ENCODE measurements around the gene ACTR1A. TPM values are rescaled to one million over a fixed set of nuclear protein-coding genes. Genes with fewer than 3 reads are reported as not detected.
A peak's percentile ranks its signal among the peaks of the same experiment; 100 is the strongest.

The ACTR1A gene
- total RNA-seq, 1 donor from 2014 or later = 60.9 TPM

- H3K9me3 Mint-ChIP-seq = no peaks in the 10 kb centered on the region
- H3K27ac Mint-ChIP-seq = peak overlapping the region; percentile 97
- H3K27me3 Mint-ChIP-seq = no peaks in the 10 kb centered on the region
- intact Hi-C loops (cut with micrococcal nuclease) = loop anchor here (1.0 to 5.0 kb wide), 4 partner anchors 18 to 298 kb away; partner anchors contain the start of genes ACTR1A, CUEDC2 and NOLC1
- peaks cover 29% of the 10 kb centered on the region for H3K4me1 Mint-ChIP-seq
- peak; percentile 97 for DNase-seq
- peaks cover 25% of the 10 kb centered on the region for H3K36me3 Mint-ChIP-seq (ENCODE audit: low read depth)
- peak overlapping the region; percentile 98 for H3K4me3 Mint-ChIP-seq
These were observed 52.0 kb downstream of the ACTR1A start for GRCh38 chr10:102450374-102451104.

GRCh38 chr10:102450124-102450373 is 52.5 kb downstream of the ACTR1A start:
- no peaks in the 10 kb centered on the region for H3K27me3 Mint-ChIP-seq
- intact Hi-C loops (cut with micrococcal nuclease) = loop anchor here (1.0 to 5.0 kb wide), 4 partner anchors 18 to 298 kb away; partner anchors contain the start of genes ACTR1A, CUEDC2 and NOLC1
- H3K27ac Mint-ChIP-seq = peak overlapping the region; percentile 97
- peaks cover 22% of the 10 kb centered on the region for H3K36me3 Mint-ChIP-seq (ENCODE audit: low read depth)
- H3K4me1 Mint-ChIP-seq = peaks cover 29% of the 10 kb centered on the region
- no peaks in the 10 kb centered on the region for H3K9me3 Mint-ChIP-seq
- no peak for DNase-seq
- peak overlapping the region; percentile 98 for H3K4me3 Mint-ChIP-seq

GRCh38 chr10:102449321-102450123 is 53.0 kb downstream of the ACTR1A start:
- Mint-ChIP-seq H3K4me3 (peak overlapping the region; percentile 98), H3K9me3 (no peaks in the 10 kb centered on the region), H3K27ac (peak overlapping the region; percentile 97), H3K4me1 (peaks cover 29% of the 10 kb centered on the region), H3K27me3 (no peaks in the 10 kb centered on the region), H3K36me3 (ENCODE audit: low read depth) (peaks cover 23% of the 10 kb centered on the region)
- peak; percentile 96 for DNase-seq
- intact Hi-C loops (cut with micrococcal nuclease) = loop anchor here (1.0 to 5.0 kb wide), 7 partner anchors 12 to 297 kb away; partner anchors contain the start of genes ACTR1A, CUEDC2 and NOLC1

GRCh38 chr10:102444851-102445250 is 57.7 kb downstream of the ACTR1A start:
- peaks cover 16% of the 10 kb centered on the region for H3K4me1 Mint-ChIP-seq

GRCh38 chr10:102438374-102438773 is 64.1 kb downstream of the ACTR1A start:
- H3K27me3 Mint-ChIP-seq = no peaks in the 10 kb centered on the region
- H3K4me1 Mint-ChIP-seq = peaks cover 39% of the 10 kb centered on the region
- intact Hi-C loops (cut with micrococcal nuclease) = loop anchor here (10.0 kb wide), 1 partner anchor 206 kb away; the partner anchor contains the start of gene TRIM8
- no peaks in the 10 kb centered on the region for H3K9me3 Mint-ChIP-seq
- no peak overlapping the region for H3K27ac Mint-ChIP-seq
- DNase-seq = no peak
- H3K4me3 Mint-ChIP-seq = peak overlapping the region; percentile 94
- H3K36me3 Mint-ChIP-seq (ENCODE audit: low read depth) = peaks cover 21% of the 10 kb centered on the region

More at GRCh38 chr10:102444851-102445250, 57.7 kb downstream of the ACTR1A start:
- intact Hi-C loops (cut with micrococcal nuclease) = no loop called here
- H3K9me3 Mint-ChIP-seq = no peaks in the 10 kb centered on the region
- no peaks in the 10 kb centered on the region for H3K27me3 Mint-ChIP-seq
- H3K36me3 Mint-ChIP-seq (ENCODE audit: low read depth) = peaks cover 8% of the 10 kb centered on the region
- DNase-seq = no peak
- H3K4me3 Mint-ChIP-seq = no peak overlapping the region
- no peak overlapping the region for H3K27ac Mint-ChIP-seq

- no peak for DNase-seq
- Mint-ChIP-seq H3K4me3 (peak overlapping the region; percentile 94), H3K9me3 (no peaks in the 10 kb centered on the region), H3K27ac (peak overlapping the region; percentile 53), H3K36me3 (ENCODE audit: low read depth) (peaks cover 21% of the 10 kb centered on the region), H3K27me3 (no peaks in the 10 kb centered on the region), H3K4me1 (peaks cover 46% of the 10 kb centered on the region)
- intact Hi-C loops (cut with micrococcal nuclease) = loop anchor here (10.0 kb wide), 1 partner anchor 207 kb away; the partner anchor contains the start of gene TRIM8
These were observed 65.0 kb downstream of the ACTR1A start for GRCh38 chr10:102437515-102437914.

- H3K4me3 Mint-ChIP-seq = peak overlapping the region; percentile 94
- no peaks in the 10 kb centered on the region for H3K9me3 Mint-ChIP-seq
- intact Hi-C loops (cut with micrococcal nuclease) = loop anchor here (1.0 to 10.0 kb wide), 2 partner anchors 13 to 208 kb away; partner anchors contain the start of gene TRIM8
- DNase-seq = no peak
- H3K36me3 Mint-ChIP-seq (ENCODE audit: low read depth) = peaks cover 19% of the 10 kb centered on the region
- peak overlapping the region; percentile 91 for H3K27ac Mint-ChIP-seq
- peaks cover 52% of the 10 kb centered on the region for H3K4me1 Mint-ChIP-seq
- H3K27me3 Mint-ChIP-seq = no peaks in the 10 kb centered on the region
These were observed 66.2 kb downstream of the ACTR1A start for GRCh38 chr10:102436312-102436711.

- no peaks in the 10 kb centered on the region for H3K27me3 Mint-ChIP-seq
- DNase-seq = peak; percentile 89
- peak overlapping the region; percentile 91 for H3K27ac Mint-ChIP-seq
- intact Hi-C loops (cut with micrococcal nuclease) = loop anchor here (1.0 to 10.0 kb wide), 4 partner anchors 14 to 209 kb away; partner anchors contain the start of gene TRIM8
- H3K9me3 Mint-ChIP-seq = no peaks in the 10 kb centered on the region
- H3K36me3 Mint-ChIP-seq (ENCODE audit: low read depth) = peaks cover 19% of the 10 kb centered on the region
- peak overlapping the region; percentile 94 for H3K4me3 Mint-ChIP-seq
- H3K4me1 Mint-ChIP-seq = peaks cover 51% of the 10 kb centered on the region
These were observed 66.8 kb downstream of the ACTR1A start for GRCh38 chr10:102435529-102436233.

- Mint-ChIP-seq H3K4me3 (peak overlapping the region; percentile 94), H3K27ac (peak overlapping the region; percentile 91), H3K9me3 (no peaks in the 10 kb centered on the region), H3K4me1 (peaks cover 53% of the 10 kb centered on the region), H3K27me3 (no peaks in the 10 kb centered on the region), H3K36me3 (ENCODE audit: low read depth) (peaks cover 19% of the 10 kb centered on the region)
- intact Hi-C loops (cut with micrococcal nuclease) = loop anchor here (1.0 to 10.0 kb wide), 3 partner anchors 41 to 210 kb away; partner anchors contain the start of gene TRIM8
- DNase-seq = no peak
These were observed 67.4 kb downstream of the ACTR1A start for GRCh38 chr10:102435133-102435497.

GRCh38 chr10:102434394-102435132 is 67.9 kb downstream of the ACTR1A start:
- Mint-ChIP-seq H3K27me3 (no peaks in the 10 kb centered on the region), H3K36me3 (ENCODE audit: low read depth) (peaks cover 19% of the 10 kb centered on the region), H3K9me3 (no peaks in the 10 kb centered on the region), H3K4me3 (peak overlapping the region; percentile 94), H3K4me1 (peaks cover 53% of the 10 kb centered on the region), H3K27ac (peak overlapping the region; percentile 91)
- intact Hi-C loops (cut with micrococcal nuclease) = loop anchor here (1.0 to 10.0 kb wide), 3 partner anchors 40 to 210 kb away; partner anchors contain the start of gene TRIM8
- DNase-seq = no peak

- H3K9me3 Mint-ChIP-seq = no peaks in the 10 kb centered on the region
- peaks cover 18% of the 10 kb centered on the region for H3K36me3 Mint-ChIP-seq (ENCODE audit: low read depth)
- intact Hi-C loops (cut with micrococcal nuclease) = loop anchor here (2.0 to 10.0 kb wide), 2 partner anchors 45 to 211 kb away; partner anchors contain the start of gene TRIM8
- peaks cover 53% of the 10 kb centered on the region for H3K4me1 Mint-ChIP-seq
- peak overlapping the region; percentile 85 for H3K4me3 Mint-ChIP-seq
- H3K27ac Mint-ChIP-seq = peak overlapping the region; percentile 81
- DNase-seq = no peak
- no peaks in the 10 kb centered on the region for H3K27me3 Mint-ChIP-seq
These were observed 68.9 kb downstream of the ACTR1A start for GRCh38 chr10:102433619-102434046.

- Mint-ChIP-seq H3K4me1 (peaks cover 48% of the 10 kb centered on the region), H3K36me3 (ENCODE audit: low read depth) (peaks cover 12% of the 10 kb centered on the region), H3K27ac (peak within 1 kb of the TSS; percentile 81), H3K27me3 (no peaks in the 10 kb centered on the region), H3K9me3 (no peaks in the 10 kb centered on the region), H3K4me3 (peak within 1 kb of the TSS; percentile 85)
- peak; percentile 100 for DNase-seq
- intact Hi-C loops (cut with micrococcal nuclease) = loop anchor here (1.0 to 10.0 kb wide), 5 partner anchors 11 to 212 kb away; partner anchors contain the start of genes ACTR1A and TRIM8
These were observed 70.2 kb downstream of the ACTR1A start, which contains the start of gene CUEDC2 for GRCh38 chr10:102432162-102432950. CUEDC2 (minus strand) TSS chr10:102432574; CDS start chr10:102425188, 7,386 bp downstream.

Data from activated CD4-positive, alpha-beta T cell treated with anti-CD3 and anti-CD28 coated beads, Interleukin-2, amount 10 ng/mL, durations not matched to agents 24 days and 14 days (primary cell).